Measurements from ENCODE around the gene RNF20.
A peak's percentile ranks its signal among the peaks of the same experiment; 100 is the strongest.

RNF20 gene

DNA sequence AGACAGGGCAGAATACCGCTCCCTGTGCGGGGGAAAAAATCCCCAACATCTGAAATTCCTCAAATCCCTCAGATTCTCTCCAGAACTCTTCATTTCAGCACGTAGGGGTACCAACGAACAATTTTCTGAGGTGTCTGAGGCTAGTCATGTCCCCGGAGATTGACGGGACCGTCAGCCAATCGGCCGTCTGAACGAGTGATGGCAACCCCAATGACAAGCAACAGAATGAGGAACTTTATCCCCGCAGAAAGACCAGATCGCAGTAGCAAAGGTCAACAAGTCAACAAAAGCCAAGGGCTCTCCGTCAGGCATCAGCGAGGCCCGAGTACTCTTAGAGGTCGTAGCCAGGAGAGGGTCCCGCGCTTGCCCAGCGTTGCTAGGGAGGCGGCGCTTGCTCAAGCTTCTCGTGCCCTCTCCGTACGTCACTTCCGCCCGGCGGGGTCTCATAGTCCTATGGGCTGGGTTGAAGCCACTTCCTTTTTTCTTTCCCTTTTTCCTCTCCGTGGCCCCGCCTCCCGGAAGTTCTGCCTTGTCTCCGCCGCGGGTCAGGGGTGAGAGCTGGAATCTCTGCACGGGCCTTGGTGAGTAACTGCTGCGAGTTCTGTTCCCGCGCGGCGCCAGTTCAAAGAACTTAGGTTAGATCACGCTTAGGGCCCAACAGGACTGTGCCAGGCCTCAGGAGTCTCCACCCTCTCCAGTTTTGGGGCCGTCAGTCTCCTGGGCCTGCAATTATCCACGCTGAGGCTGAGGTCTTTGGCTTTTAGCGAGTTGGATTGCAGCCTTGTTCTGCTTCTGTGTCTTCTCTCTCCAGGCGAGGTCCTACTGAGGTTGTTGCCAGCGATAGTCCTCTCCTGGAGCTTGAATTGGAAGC is at the start of gene RNF20:
RNF20 (plus strand) TSS at position 520 of the 871 bp plus-strand sequence. CDS start 1,571 bp downstream, outside the sequence.
- ATAC-seq = peak; percentile 95
- TF ChIP-seq PATZ1 (CRISPR knock-in tag; IDR thresholded peaks at IDR 0.05; ENCODE audit: borderline replicate concordance) (no peak), TSHZ2 (CRISPR knock-in tag; IDR thresholded peaks at IDR 0.05) (no peak), TCF4 (CRISPR knock-in tag; IDR thresholded peaks at IDR 0.05; ENCODE audit: borderline replicate concordance) (no peak), SNAI2 (CRISPR knock-in tag; IDR thresholded peaks at IDR 0.05) (no peak), ZNF565 (CRISPR knock-in tag; conservative IDR thresholded peaks at IDR 0.05; ENCODE audit: low read depth) (no peak), ZNF8 (CRISPR knock-in tag; IDR thresholded peaks at IDR 0.05) (no peak), GLIS3 (CRISPR knock-in tag; IDR thresholded peaks at IDR 0.05) (no peak), PPARA (CRISPR knock-in tag; IDR thresholded peaks at IDR 0.05; ENCODE audit: borderline replicate concordance) (no peak), ZFP30 (CRISPR knock-in tag; IDR thresholded peaks at IDR 0.05) (no peak)
- TF ChIP-seq, protein P1, sequence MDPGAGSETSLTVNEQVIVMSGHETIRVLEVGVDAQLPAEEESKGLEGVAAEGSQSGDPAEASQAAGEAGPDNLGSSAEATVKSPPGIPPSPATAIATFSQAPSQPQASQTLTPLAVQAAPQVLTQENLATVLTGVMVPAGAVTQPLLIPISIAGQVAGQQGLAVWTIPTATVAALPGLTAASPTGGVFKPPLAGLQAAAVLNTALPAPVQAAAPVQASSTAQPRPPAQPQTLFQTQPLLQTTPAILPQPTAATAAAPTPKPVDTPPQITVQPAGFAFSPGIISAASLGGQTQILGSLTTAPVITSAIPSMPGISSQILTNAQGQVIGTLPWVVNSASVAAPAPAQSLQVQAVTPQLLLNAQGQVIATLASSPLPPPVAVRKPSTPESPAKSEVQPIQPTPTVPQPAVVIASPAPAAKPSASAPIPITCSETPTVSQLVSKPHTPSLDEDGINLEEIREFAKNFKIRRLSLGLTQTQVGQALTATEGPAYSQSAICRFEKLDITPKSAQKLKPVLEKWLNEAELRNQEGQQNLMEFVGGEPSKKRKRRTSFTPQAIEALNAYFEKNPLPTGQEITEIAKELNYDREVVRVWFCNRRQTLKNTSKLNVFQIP (CRISPR knock-in tag; IDR thresholded peaks at IDR 0.05; ENCODE audit: borderline replicate concordance, low read depth) = no peak

DNA sequence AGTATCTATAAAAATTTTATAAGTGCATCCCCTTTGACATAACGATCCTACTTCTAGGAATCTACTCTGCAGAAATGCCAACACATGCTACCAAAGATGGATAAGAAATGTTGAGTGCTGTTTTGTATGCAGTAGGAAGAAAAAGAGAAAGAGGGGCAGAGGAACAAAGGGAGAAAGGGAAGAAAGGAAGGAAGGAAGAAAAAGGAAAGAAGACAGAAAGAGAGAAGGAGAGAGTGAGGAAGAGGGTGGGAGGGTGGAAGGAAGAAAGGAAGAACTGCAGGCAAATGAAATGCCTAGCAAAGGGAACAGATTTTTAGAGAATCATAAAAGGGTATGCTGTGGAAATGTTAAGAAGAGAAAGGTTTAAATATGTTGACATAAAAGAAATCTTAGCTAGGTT is 49.6 kb upstream of the RNF20 start:
- no peak for ATAC-seq
- no peak for TF ChIP-seq RARB (CRISPR knock-in tag; IDR thresholded peaks at IDR 0.05)
- no peak for TF ChIP-seq CSDC2 (CRISPR knock-in tag; IDR thresholded peaks at IDR 0.05)
- no peak for TF ChIP-seq PPARA (CRISPR knock-in tag; IDR thresholded peaks at IDR 0.05; ENCODE audit: borderline replicate concordance)
- no peak for TF ChIP-seq ARNTL (CRISPR knock-in tag; IDR thresholded peaks at IDR 0.05; ENCODE audit: borderline replicate concordance, low read depth)
- TF ChIP-seq ISL1 (CRISPR knock-in tag; IDR thresholded peaks at IDR 0.05) = no peak
- no peak for TF ChIP-seq ZNF70 (CRISPR knock-in tag; IDR thresholded peaks at IDR 0.05)
- no peak for TF ChIP-seq TOX (CRISPR knock-in tag; IDR thresholded peaks at IDR 0.05; ENCODE audit: borderline replicate concordance)
- TF ChIP-seq OSR1 (CRISPR knock-in tag; IDR thresholded peaks at IDR 0.05) = no peak
- no peak for TF ChIP-seq TSHZ2 (CRISPR knock-in tag; IDR thresholded peaks at IDR 0.05)
- TF ChIP-seq CSRNP3 (CRISPR knock-in tag; IDR thresholded peaks at IDR 0.05) = no peak
- TF ChIP-seq, protein P2, sequence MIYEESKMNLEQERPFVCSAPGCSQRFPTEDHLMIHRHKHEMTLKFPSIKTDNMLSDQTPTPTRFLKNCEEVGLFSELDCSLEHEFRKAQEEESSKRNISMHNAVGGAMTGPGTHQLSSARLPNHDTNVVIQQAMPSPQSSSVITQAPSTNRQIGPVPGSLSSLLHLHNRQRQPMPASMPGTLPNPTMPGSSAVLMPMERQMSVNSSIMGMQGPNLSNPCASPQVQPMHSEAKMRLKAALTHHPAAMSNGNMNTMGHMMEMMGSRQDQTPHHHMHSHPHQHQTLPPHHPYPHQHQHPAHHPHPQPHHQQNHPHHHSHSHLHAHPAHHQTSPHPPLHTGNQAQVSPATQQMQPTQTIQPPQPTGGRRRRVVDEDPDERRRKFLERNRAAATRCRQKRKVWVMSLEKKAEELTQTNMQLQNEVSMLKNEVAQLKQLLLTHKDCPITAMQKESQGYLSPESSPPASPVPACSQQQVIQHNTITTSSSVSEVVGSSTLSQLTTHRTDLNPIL (CRISPR knock-in tag; IDR thresholded peaks at IDR 0.05; ENCODE audit: low read depth) = no peak
- no peak for TF ChIP-seq TCF4 (CRISPR knock-in tag; IDR thresholded peaks at IDR 0.05; ENCODE audit: borderline replicate concordance)
- TF ChIP-seq ZNF8 (CRISPR knock-in tag; IDR thresholded peaks at IDR 0.05) = no peak
- no peak for TF ChIP-seq GLIS3 (CRISPR knock-in tag; IDR thresholded peaks at IDR 0.05)
- no peak for TF ChIP-seq BACH2 (CRISPR knock-in tag; IDR thresholded peaks at IDR 0.05; ENCODE audit: borderline replicate concordance)
- TF ChIP-seq SNAI2 (CRISPR knock-in tag; IDR thresholded peaks at IDR 0.05) = no peak
- TF ChIP-seq ZFP3 (CRISPR knock-in tag; IDR thresholded peaks at IDR 0.05) = no peak
- TF ChIP-seq, protein P1 (CRISPR knock-in tag; IDR thresholded peaks at IDR 0.05; ENCODE audit: borderline replicate concordance, low read depth) = no peak
- no peak for TF ChIP-seq ZFP30 (CRISPR knock-in tag; IDR thresholded peaks at IDR 0.05)
- TF ChIP-seq ZNF565 (CRISPR knock-in tag; conservative IDR thresholded peaks at IDR 0.05; ENCODE audit: low read depth) = no peak
